Subcutaneous adipose tissue (tissue), 4 donors: ENCODE measurements around the gene PXT1. TPM values are rescaled to one million over a fixed set of nuclear protein-coding genes. Genes with fewer than 3 reads are reported as not detected.

ENCODE experiments used
- total RNA-seq, 4 donors: library from RNA; depleted of rRNA; stranded (reverse); fragments of >200 nt; gene quantifications; one replicate each; pipeline ENCODE4 v1.1.0, GENCODE V29; 2016
- TF ChIP-seq, protein P1 (sequence below): fragments of 450-650 bp; IDR thresholded peaks from one replicate; pipeline ENCODE4 v1.5.1; 2016; ENCODE audit warnings: low read depth, mild to moderate bottlenecking, control low read depth, antibody characterized with exemption, moderate library complexity

The PXT1 gene
- total RNA-seq, 4 donors from 2014 or later, result not detected

DNA sequence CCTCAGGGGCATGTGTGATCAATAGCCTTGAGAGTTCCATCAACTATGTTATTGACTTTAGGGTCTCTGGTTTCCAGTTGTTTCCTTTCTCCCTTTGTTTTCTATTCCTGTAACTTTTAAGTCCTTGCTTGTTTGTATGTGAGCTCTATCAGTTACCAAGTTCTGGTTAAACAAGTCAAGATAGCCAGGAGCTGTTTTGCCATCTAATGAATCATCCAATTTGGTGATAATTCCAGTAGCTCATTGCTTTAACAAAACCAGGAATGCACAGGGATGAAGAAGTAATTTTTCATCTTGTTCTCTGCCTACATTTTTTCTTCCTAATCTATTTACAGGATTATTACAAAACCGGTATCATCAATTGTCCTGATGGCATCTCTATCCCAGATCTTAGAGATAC, 36.6 kb upstream of the PXT1 start:
- TF ChIP-seq, protein P1, sequence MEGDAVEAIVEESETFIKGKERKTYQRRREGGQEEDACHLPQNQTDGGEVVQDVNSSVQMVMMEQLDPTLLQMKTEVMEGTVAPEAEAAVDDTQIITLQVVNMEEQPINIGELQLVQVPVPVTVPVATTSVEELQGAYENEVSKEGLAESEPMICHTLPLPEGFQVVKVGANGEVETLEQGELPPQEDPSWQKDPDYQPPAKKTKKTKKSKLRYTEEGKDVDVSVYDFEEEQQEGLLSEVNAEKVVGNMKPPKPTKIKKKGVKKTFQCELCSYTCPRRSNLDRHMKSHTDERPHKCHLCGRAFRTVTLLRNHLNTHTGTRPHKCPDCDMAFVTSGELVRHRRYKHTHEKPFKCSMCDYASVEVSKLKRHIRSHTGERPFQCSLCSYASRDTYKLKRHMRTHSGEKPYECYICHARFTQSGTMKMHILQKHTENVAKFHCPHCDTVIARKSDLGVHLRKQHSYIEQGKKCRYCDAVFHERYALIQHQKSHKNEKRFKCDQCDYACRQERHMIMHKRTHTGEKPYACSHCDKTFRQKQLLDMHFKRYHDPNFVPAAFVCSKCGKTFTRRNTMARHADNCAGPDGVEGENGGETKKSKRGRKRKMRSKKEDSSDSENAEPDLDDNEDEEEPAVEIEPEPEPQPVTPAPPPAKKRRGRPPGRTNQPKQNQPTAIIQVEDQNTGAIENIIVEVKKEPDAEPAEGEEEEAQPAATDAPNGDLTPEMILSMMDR, result no peak

DNA sequence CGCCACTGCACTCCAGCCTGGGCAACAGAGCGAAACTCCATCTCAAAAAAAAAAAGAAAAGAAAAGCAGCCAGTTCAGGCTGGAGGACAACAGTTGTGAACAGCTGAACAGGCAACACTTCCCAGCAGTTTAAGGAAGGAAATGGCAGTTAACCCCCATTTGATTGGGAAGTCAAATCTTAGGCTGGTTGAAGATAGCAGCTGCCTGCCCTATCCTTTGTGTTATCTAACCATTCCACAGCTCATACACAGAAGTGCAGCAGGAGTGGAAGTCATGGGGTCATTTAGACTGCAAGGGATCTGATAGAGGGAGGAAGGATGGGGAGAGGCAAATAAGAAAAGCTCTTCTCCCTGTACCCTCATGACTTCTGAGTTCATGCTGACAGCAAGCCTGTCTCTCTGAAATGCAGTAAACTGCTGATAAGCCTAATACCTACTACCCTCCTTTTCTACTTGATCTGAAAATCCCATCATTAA, 35.4 kb upstream of the PXT1 start:
- TF ChIP-seq, protein P1, result no peak

DNA sequence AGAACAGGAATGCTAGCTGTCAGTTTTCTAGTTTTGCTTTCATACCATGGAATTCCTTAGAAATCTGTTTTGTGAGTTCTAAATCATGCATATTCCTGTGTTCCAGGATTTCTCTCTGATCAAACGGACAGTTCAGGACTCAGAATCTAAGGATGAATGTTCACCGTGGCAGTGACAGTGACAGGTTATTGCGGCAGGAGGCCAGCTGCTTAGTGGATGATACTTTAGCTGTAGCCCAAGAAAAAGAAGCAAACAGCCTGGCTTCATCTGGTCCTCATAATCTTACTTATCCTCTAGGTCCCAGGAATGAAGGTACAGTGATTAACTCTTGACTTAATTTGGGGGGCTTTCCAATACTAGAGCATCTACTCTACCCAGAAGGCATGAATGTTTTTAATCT, 27.3 kb upstream of the PXT1 start:
- TF ChIP-seq, protein P1, result no peak

DNA sequence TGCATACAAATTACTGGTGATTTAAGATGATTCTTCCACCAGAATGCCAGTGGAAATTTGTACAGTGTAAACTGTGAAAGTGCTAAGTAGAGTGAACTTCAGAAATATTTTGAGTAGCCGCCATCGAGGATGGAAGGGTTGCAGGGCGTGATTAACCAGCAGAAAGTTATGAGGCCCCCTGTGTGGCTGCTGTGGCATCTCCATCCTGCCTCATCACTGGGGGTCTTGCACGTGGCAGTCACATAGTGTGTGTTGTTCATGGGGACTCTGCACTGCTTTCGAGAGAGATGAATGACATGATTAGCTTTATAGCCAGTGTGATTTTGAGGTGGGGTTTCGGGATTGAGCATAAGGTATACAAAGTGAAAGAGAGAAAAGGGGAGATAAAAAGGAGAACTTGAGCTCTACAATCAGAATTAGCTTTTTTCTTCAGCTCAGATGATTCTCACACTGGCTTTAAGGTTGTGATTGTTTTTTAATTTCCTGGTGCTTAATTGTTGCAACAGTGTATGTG, 26.6 kb upstream of the PXT1 start:
- TF ChIP-seq, protein P1, result no peak

DNA sequence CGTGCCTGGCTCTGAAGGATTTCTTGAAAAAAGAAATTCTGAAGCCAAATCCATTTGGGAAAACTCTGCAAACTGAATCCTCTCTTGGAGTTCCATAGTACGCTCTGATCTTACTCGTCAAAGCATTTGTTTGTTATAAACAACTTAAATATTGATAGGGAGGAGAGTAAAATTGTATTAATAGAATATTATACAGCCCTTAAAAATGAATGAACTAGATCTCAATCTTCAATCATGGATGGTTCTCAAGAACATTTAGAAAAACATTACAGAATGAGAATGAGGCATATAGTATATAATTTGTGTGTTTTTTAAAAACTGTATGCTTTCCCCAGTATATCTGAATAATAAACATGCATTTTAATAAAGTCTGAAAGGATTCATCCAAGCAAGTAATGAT, 25.0 kb upstream of the PXT1 start:
- TF ChIP-seq, protein P1, result no peak

DNA sequence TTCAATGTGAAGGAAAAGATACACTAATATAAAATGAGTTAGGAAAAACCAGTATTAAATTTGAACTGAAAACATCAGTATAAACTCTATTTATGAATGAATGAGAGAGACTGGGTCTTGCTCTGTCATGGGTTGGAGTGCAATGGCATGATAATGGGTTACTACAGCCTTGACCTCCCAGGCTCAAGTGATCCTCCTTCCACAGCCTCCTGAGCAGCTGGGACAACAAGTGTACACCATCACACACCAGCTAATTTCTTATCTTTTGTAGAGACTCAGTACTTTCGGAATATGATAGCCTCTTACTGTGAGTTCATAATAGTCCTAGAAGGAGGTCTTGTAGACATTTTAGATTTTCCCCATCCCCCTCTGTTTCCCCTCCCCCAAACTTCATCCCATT, 21.6 kb upstream of the PXT1 start:
- TF ChIP-seq, protein P1, result no peak

DNA sequence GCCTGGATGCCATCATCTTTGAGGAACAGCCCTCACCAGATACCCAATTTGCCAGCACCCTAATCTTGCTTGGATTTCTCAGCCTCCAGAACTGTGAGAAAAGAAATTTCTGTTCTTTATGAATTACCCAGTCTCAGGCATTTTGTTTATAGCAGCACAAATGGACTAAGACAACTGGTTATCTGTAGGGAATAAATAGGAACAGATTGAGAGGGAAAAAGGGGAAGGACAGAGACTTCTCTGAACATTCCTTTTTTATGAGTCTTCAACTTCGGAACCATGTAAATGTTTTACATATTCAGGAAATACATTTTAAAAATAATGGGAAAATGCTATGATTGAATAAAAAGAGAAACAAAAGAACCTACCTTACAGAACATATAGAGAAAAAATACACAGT, 21.0 kb upstream of the PXT1 start:
- TF ChIP-seq, protein P1, result no peak
